Measurements from ENCODE around the gene DGAT2. TPM values are rescaled to one million over a fixed set of nuclear protein-coding genes. Genes with fewer than 3 reads are reported as not detected.
"Not testable (repeated sequence)": the region's sequence is repeated elsewhere in the genome, so short reads cannot be mapped to it uniquely, and the experiment has no call there.

The DGAT2 gene
- polyA plus RNA-seq, 1 donor (not counting 4 experiments of a cell fraction or from before 2014, with no cell fraction given), result 1.8 TPM

DNA sequence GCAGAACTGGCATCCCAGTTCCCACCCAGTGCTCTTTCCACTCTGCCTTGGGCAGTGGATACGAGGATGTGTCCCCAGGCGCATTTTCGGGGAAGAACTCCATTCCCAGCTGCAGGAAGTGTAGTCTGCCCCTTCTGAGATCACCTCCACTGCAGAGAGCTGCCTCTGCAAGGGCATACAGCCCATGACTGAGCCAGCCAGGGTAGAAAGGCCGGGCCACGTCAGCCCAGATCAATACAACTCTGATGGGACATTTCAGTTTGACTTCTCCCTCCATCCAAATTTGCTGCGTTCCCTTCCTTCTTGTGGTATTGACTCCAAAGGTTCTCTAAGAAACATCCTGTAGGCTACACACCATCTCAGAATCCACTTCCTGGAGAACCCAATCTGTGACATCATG is 31.3 kb upstream of the DGAT2 start:
- Histone ChIP-seq H3K9me1 (ENCODE audit: control insufficient read depth, extremely low read depth, insufficient read depth, low read length) (no peaks in the 10 kb centered on the region), H3K27me3 (ENCODE audit: control insufficient read depth, extremely low read depth, insufficient read depth, low read length) (peaks cover 9% of the 10 kb centered on the region), H4K20me1 (ENCODE audit: control insufficient read depth, extremely low read depth, insufficient read depth, low read length) (no peaks in the 10 kb centered on the region), H3K4me1 (ENCODE audit: control insufficient read depth, extremely low read depth, insufficient read depth, low read length) (no peaks in the 10 kb centered on the region), H3K4me3 (ENCODE audit: control insufficient read depth in 2 of 3, extremely low read depth in 1 of 3, insufficient read depth in 2 of 3, low read depth in 1 of 3, low read length in 3 of 3) (no peak overlapping the region), H3K79me2 (ENCODE audit: control insufficient read depth, insufficient read depth, low read length) (no peaks in the 10 kb centered on the region), H3K27ac (ENCODE audit: control insufficient read depth, insufficient read depth, low read length) (no peak overlapping the region), H3K9ac (ENCODE audit: control insufficient read depth, extremely low read depth, insufficient read depth, low read length) (no peak overlapping the region), H3K9me3 (ENCODE audit: control insufficient read depth, low read depth, low read length) (no peaks in the 10 kb centered on the region), H3K4me2 (ENCODE audit: control insufficient read depth, extremely low read depth, insufficient read depth, low read depth, low read length) (no peak overlapping the region), H3K36me3 (ENCODE audit: control insufficient read depth in 2 of 2, extremely low read depth in 1 of 2, insufficient read depth in 2 of 2, low read length in 2 of 2) (no peaks in the 10 kb centered on the region), H2AFZ (ENCODE audit: control insufficient read depth, low read length) (no peak overlapping the region)
- TF ChIP-seq, protein P1, sequence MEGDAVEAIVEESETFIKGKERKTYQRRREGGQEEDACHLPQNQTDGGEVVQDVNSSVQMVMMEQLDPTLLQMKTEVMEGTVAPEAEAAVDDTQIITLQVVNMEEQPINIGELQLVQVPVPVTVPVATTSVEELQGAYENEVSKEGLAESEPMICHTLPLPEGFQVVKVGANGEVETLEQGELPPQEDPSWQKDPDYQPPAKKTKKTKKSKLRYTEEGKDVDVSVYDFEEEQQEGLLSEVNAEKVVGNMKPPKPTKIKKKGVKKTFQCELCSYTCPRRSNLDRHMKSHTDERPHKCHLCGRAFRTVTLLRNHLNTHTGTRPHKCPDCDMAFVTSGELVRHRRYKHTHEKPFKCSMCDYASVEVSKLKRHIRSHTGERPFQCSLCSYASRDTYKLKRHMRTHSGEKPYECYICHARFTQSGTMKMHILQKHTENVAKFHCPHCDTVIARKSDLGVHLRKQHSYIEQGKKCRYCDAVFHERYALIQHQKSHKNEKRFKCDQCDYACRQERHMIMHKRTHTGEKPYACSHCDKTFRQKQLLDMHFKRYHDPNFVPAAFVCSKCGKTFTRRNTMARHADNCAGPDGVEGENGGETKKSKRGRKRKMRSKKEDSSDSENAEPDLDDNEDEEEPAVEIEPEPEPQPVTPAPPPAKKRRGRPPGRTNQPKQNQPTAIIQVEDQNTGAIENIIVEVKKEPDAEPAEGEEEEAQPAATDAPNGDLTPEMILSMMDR (optimal IDR thresholded peaks at IDR 0.05 in 1 of 3, IDR thresholded peaks at IDR 0.05 in 1 of 3, conservative IDR thresholded peaks at IDR 0.05 in 1 of 3; ENCODE audit: extremely low read depth in 1 of 3, insufficient read depth in 2 of 3, low read length in 3 of 3), result no peak
- no peak for TF ChIP-seq EZH2 (IDR thresholded peaks at IDR 0.05; ENCODE audit: low read length)
- no peak for DNase-seq (ENCODE audit: low read depth, low spot score)
- dilution Hi-C loops (cut with MboI; ENCODE audit: extremely low pct_ligation_motif_present, low sequenced_read_pairs), result no loop called here
- FAIRE-seq, result no peak

DNA sequence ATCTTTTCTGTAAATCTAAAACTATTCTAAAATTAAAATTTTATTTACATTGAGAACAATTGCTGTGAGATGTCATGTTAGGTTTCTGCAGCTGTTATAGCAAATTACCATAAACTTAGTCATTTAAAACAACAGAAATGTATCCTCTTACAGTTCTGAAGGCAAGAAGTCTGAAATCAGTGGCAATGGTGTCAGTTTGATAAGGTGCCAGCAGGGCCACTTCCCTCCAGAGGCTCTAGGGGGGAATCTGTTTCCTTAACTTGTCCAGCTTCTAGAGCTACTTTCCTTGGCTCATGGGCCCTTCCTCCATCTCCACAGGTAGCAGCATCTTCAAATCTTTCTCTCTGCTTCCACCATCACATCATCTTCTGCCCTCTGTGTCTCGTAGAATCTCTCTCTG is 27.9 kb upstream of the DGAT2 start:
- Histone ChIP-seq H3K4me3 (ENCODE audit: control insufficient read depth in 2 of 3, extremely low read depth in 1 of 3, insufficient read depth in 2 of 3, low read depth in 1 of 3, low read length in 3 of 3) (no peak overlapping the region), H3K27me3 (ENCODE audit: control insufficient read depth, extremely low read depth, insufficient read depth, low read length) (peaks cover 8% of the 10 kb centered on the region), H3K4me1 (ENCODE audit: control insufficient read depth, extremely low read depth, insufficient read depth, low read length) (peaks cover 7% of the 10 kb centered on the region), H3K27ac (ENCODE audit: control insufficient read depth, insufficient read depth, low read length) (no peak overlapping the region), H3K9ac (ENCODE audit: control insufficient read depth, extremely low read depth, insufficient read depth, low read length) (no peak overlapping the region), H3K79me2 (ENCODE audit: control insufficient read depth, insufficient read depth, low read length) (no peaks in the 10 kb centered on the region), H3K36me3 (ENCODE audit: control insufficient read depth in 2 of 2, extremely low read depth in 1 of 2, insufficient read depth in 2 of 2, low read length in 2 of 2) (no peaks in the 10 kb centered on the region), H2AFZ (ENCODE audit: control insufficient read depth, low read length) (no peak overlapping the region), H3K9me3 (ENCODE audit: control insufficient read depth, low read depth, low read length) (no peaks in the 10 kb centered on the region), H3K4me2 (ENCODE audit: control insufficient read depth, extremely low read depth, insufficient read depth, low read depth, low read length) (no peak overlapping the region), H3K9me1 (ENCODE audit: control insufficient read depth, extremely low read depth, insufficient read depth, low read length) (no peaks in the 10 kb centered on the region), H4K20me1 (ENCODE audit: control insufficient read depth, extremely low read depth, insufficient read depth, low read length) (no peaks in the 10 kb centered on the region)
- dilution Hi-C loops (cut with MboI; ENCODE audit: extremely low pct_ligation_motif_present, low sequenced_read_pairs), result no loop called here
- no peak for TF ChIP-seq EZH2 (IDR thresholded peaks at IDR 0.05; ENCODE audit: low read length)
- TF ChIP-seq, protein P1 (optimal IDR thresholded peaks at IDR 0.05 in 1 of 3, IDR thresholded peaks at IDR 0.05 in 1 of 3, conservative IDR thresholded peaks at IDR 0.05 in 1 of 3; ENCODE audit: extremely low read depth in 1 of 3, insufficient read depth in 2 of 3, low read length in 3 of 3), result no peak
- DNase-seq (ENCODE audit: low read depth, low spot score) (no peak), FAIRE-seq (no peak)

DNA sequence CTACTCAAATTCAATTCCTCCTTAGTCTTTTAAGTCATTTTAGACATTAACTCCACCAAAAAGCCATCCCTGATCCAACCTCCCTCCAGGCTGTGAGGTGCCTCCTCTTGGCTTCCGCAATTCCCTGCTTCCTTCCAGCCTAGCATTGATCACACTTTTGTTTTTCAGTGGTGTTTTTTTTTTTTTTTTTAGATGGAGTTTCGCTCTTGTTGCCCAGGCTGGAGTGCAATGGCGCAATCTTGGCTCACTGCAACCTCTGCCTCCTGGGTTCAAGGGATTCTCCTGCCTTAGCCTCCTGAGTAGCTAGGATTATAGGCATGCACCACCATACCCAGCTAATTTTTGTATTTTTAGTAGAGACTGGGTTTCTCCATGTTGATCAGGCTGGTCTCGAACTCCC is 25.4 kb upstream of the DGAT2 start:
- H3K27me3 ChIP-seq (ENCODE audit: control insufficient read depth, extremely low read depth, insufficient read depth, low read length); H2AFZ ChIP-seq (ENCODE audit: control insufficient read depth, low read length); H3K4me1 ChIP-seq (ENCODE audit: control insufficient read depth, extremely low read depth, insufficient read depth, low read length); H3K9me3 ChIP-seq (ENCODE audit: control insufficient read depth, low read depth, low read length); H3K36me3 ChIP-seq (ENCODE audit: control insufficient read depth in 2 of 2, extremely low read depth in 1 of 2, insufficient read depth in 2 of 2, low read length in 2 of 2); H3K79me2 ChIP-seq (ENCODE audit: control insufficient read depth, insufficient read depth, low read length); FAIRE-seq; DNase-seq (ENCODE audit: low read depth, low spot score); H4K20me1 ChIP-seq (ENCODE audit: control insufficient read depth, extremely low read depth, insufficient read depth, low read length); H3K27ac ChIP-seq (ENCODE audit: control insufficient read depth, insufficient read depth, low read length); H3K4me3 ChIP-seq (ENCODE audit: control insufficient read depth in 2 of 3, extremely low read depth in 1 of 3, insufficient read depth in 2 of 3, low read depth in 1 of 3, low read length in 3 of 3); dilution Hi-C loops (cut with MboI; ENCODE audit: extremely low pct_ligation_motif_present, low sequenced_read_pairs); H3K4me2 ChIP-seq (ENCODE audit: control insufficient read depth, extremely low read depth, insufficient read depth, low read depth, low read length); H3K9ac ChIP-seq (ENCODE audit: control insufficient read depth, extremely low read depth, insufficient read depth, low read length); H3K9me1 ChIP-seq (ENCODE audit: control insufficient read depth, extremely low read depth, insufficient read depth, low read length): not testable (repeated sequence)
